ENCODE data around the gene MCF2L. TPM values are rescaled to one million over a fixed set of nuclear protein-coding genes. Genes with fewer than 3 reads are reported as not detected.
"Not testable (repeated sequence)": the region's sequence is repeated elsewhere in the genome, so short reads cannot be mapped to it uniquely, and the experiment has no call there.

MCF2L gene
- total and polyA plus RNA-seq, 7 donors: 9.1 to 40.5 (median 20.3) TPM

DNA sequence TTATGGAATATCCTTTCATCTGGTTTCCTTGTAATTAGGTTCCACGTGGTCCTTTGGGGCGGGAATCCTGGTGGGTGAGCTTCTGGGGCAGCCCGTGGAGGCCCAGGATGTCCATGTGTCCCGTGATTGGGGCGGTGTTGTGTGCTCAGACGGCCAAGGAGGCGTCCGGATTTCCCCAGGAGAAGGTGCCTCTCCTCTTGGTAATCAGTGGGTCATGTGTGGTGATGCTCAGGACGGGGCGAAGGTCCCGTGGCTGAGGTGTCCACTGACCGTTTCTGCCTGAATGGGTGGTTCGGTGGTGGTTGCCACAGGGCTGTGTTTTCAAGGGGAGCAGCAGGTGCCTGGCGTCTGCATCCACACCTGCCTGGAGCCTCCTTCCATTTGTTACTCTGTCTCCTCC is 84.4 kb downstream of the MCF2L start:
- TF ChIP-seq, protein P1, sequence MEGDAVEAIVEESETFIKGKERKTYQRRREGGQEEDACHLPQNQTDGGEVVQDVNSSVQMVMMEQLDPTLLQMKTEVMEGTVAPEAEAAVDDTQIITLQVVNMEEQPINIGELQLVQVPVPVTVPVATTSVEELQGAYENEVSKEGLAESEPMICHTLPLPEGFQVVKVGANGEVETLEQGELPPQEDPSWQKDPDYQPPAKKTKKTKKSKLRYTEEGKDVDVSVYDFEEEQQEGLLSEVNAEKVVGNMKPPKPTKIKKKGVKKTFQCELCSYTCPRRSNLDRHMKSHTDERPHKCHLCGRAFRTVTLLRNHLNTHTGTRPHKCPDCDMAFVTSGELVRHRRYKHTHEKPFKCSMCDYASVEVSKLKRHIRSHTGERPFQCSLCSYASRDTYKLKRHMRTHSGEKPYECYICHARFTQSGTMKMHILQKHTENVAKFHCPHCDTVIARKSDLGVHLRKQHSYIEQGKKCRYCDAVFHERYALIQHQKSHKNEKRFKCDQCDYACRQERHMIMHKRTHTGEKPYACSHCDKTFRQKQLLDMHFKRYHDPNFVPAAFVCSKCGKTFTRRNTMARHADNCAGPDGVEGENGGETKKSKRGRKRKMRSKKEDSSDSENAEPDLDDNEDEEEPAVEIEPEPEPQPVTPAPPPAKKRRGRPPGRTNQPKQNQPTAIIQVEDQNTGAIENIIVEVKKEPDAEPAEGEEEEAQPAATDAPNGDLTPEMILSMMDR (IDR thresholded peaks at IDR 0.05): no peak
- Histone ChIP-seq H3K27me3 (ENCODE audit: insufficient read depth in 3 of 3, low read length in 2 of 3) (peaks cover 0 to 42% (median 0%) of the 10 kb centered on the region in 3 donors), H3K4me1 (peaks cover 6% of the 10 kb centered on the region), H3K4me3 (no peak overlapping the region), H3K27ac (no peak overlapping the region), H3K36me3 (ENCODE audit: insufficient read depth in 1 of 2, low read depth in 1 of 2) (no peaks in the 10 kb centered on the region), H3K9me3 (no peaks in the 10 kb centered on the region)
- ATAC-seq (no peak), DNase-seq (peak in 1 of 2 donors; percentile 25)
- intact Hi-C loops (cut with DNase I): no loop called here
- WGBS, 3 donors: 77 to 83% (median 79%) methylated on average over 14 of the region's 14 CpGs

DNA sequence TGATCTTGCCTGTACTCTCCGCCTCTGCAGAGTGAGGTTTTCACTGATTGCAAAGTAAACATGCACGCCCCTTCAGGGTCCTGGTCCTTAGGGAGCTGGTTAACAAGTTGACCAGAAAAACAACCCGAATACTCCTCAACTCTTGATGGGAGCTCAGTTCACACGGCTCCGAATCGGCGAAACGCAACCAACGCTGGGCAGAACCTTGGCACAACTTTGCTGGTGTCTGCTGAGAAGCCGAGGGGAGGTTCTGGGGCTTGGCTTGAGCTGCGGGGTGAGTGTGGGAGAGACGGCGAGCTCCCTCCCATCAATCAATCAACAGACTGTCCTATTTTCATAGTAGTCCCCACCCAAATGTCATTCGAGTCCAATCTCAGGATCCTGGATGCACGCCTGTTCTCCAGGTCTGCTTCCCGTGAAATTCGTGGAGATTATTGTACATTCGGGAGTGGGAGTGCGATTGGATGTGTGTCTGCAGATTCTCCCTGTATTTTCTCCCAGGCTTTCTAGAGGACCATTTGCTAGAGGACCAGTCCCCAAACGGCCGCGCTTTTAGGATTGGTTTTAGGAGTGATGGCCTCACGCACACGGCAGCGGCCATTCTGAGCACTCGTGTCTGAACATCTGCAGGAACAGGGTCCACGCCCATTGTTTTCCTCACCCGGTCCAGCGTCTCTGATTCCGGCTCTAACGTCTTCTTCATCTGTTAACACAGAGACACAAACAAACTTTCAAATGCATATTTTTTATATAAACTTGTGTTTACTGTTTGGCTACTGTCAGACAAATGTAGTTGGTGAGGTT is 85.0 kb downstream of the MCF2L start:
- Histone ChIP-seq H3K27me3 (ENCODE audit: insufficient read depth in 3 of 3, low read length in 2 of 3) (peaks cover 0 to 36% (median 0%) of the 10 kb centered on the region in 3 donors), H3K27ac (no peak overlapping the region), H3K4me3 (no peak overlapping the region), H3K9me3 (no peaks in the 10 kb centered on the region), H3K4me1 (peaks cover 6% of the 10 kb centered on the region), H3K36me3 (ENCODE audit: insufficient read depth in 1 of 2, low read depth in 1 of 2) (no peaks in the 10 kb centered on the region)
- intact Hi-C loops (cut with DNase I): no loop called here
- peak in 1 of 2 donors; percentile 29 for DNase-seq
- TF ChIP-seq, protein P1 (IDR thresholded peaks at IDR 0.05): no peak
- WGBS, 3 donors: 64 to 71% (median 64%) methylated on average over 31 of the region's 31 CpGs
- ATAC-seq: no peak

DNA sequence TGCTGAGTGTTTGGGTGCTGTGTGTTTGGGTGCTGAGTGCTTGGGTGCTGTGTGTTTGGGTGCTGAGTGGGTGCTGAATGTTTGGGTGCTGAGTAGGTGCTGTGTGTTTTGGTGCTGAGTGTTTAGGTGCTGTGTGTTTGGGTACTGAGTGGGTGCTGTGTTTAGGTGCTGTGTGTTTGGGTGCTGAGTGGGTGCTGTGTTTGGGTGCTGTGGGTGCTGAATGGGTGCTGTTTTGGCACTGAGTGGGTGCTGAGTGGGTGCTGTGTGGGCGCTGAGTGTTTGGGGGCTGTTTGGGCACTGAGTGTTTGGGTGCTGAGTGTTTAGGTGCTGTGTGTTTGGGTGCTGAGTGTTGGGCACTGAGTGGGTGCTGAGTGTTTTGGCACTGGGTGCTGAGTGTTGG is 88.1 kb downstream of the MCF2L start:
- no peak overlapping the region for H3K27ac ChIP-seq
- H3K4me3 ChIP-seq: no peak overlapping the region
- H3K27me3 ChIP-seq (ENCODE audit: insufficient read depth in 3 of 3, low read length in 2 of 3): peaks cover 0 to 21% (median 0%) of the 10 kb centered on the region in 3 donors
- TF ChIP-seq, protein P1 (IDR thresholded peaks at IDR 0.05): no peak
- no peaks in the 10 kb centered on the region for H3K36me3 ChIP-seq (ENCODE audit: insufficient read depth in 1 of 2, low read depth in 1 of 2)
- intact Hi-C loops (cut with DNase I): no loop called here
- ATAC-seq (no peak), DNase-seq (peak in 1 of 2 donors; percentile 24)
- WGBS, 3 donors: 88 to 100% (median 97%) methylated on average over 1 of the region's 1 CpG
- no peaks in the 10 kb centered on the region for H3K9me3 ChIP-seq
- H3K4me1 ChIP-seq: no peaks in the 10 kb centered on the region

DNA sequence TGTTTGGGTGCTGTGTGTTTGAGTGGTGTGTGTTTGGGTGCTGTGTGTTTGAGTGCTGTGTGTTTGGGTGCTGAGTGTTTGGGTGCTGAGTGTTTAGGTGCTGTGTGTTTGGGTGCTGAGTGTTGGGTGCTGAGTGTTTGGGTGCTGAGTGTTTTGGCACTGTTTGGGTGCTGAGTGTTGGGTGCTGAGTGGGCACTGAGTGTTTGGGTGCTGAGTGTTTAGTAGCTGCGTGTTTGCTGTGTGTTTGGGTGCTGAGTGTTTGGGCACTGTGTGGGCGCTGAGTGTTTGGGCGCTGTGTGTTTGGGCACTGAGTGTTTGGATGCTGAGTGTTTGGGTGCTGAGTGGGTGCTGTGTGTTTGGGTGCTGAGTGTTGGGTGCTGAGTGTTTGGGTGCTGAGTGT is 88.5 kb downstream of the MCF2L start:
- intact Hi-C loops (cut with DNase I); H3K9me3 ChIP-seq; DNase-seq; ATAC-seq; H3K27ac ChIP-seq; H3K4me1 ChIP-seq; H3K36me3 ChIP-seq (ENCODE audit: insufficient read depth in 1 of 2, low read depth in 1 of 2); H3K4me3 ChIP-seq: not testable (repeated sequence)
- peaks cover 0 to 16% (median 0%) of the 10 kb centered on the region in 3 donors for H3K27me3 ChIP-seq (ENCODE audit: insufficient read depth in 3 of 3, low read length in 2 of 3)
- WGBS, 3 donors: 96 to 100% (median 98%) methylated on average over 3 of the region's 3 CpGs

DNA sequence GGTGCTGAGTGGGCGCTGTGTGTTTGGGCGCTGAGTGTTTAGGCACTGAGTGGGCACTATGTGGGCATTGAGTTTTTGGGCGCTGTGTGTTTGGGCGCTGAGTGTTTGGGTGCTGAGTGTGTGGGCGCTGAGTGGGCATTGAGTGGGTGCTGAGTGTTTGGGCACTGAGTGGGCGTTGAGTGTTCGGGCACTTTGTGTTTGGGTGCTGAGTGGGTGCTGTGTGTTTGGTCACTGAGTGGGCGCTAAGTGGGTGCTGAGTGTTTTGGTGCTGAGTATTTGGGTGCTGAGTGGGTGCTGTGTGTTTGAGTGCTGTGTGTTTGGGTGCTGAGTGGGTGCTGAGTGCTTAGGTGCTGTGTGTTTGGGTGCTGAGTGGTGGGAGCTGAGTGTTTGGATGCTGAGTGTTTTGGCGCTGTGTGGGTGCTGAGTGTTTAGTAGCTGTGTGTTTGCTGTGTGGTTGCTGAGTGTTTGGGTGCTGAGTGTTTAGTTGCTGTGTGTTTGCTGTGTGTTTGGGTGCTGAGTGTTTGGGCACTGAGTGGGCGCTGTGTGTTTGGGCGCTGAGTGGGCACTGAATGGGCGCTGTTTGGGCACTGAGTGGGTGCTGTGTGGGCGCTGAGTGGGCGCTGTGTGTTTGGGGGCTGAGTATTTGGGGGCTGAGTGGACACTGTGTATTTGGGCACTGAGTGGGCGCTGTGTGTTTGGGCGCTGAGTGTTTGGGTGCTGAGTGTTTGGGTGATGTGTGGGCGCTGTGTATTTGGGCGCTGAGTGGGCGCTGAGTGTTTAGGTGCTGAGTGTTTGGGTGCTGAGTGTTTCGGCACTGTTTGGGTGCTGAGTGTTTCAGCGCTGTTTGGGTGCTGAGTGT is 89.3 kb downstream of the MCF2L start:
- no peaks in the 10 kb centered on the region for H3K36me3 ChIP-seq (ENCODE audit: insufficient read depth in 1 of 2, low read depth in 1 of 2)
- WGBS, 3 donors: 92 to 93% (median 93%) methylated on average over 21 of the region's 21 CpGs
- peaks cover 0 to 11% (median 0%) of the 10 kb centered on the region in 3 donors for H3K27me3 ChIP-seq (ENCODE audit: insufficient read depth in 3 of 3, low read length in 2 of 3)
- no peak overlapping the region for H3K4me3 ChIP-seq
- no peaks in the 10 kb centered on the region for H3K9me3 ChIP-seq
- TF ChIP-seq, protein P1 (IDR thresholded peaks at IDR 0.05): no peak
- ATAC-seq: no peak
- peak in 1 of 2 donors; percentile 28 for DNase-seq
- intact Hi-C loops (cut with DNase I): no loop called here
- no peaks in the 10 kb centered on the region for H3K4me1 ChIP-seq
- H3K27ac ChIP-seq: no peak overlapping the region

Data from psoas muscle (tissue), 8 donors.